Endothelial cell of umbilical vein (primary cell): Measurements from ENCODE around the gene EXOC5. TPM values are rescaled to one million over a fixed set of nuclear protein-coding genes. Genes with fewer than 3 reads are reported as not detected.

ENCODE experiments used
- BruUV-seq: library from RNA; stranded (reverse); fragments of 400-500 nt; replicated peaks from 2 replicates; lab custom pipeline; 2021; lab: Mats Ljungman, UMichigan
- CTCF ChIA-PET: fragments of 300-600, 350-600 bp; sonication (Branson Sonifier 250); formaldehyde crosslinking; loops from one replicate; lab custom pipeline; 2021; ENCODE audit warnings: antibody characterized with exemption, inconsistent platforms; lab: Charles Lee
- POLR2A ChIA-PET: fragments of 300-600, 350-600 bp; sonication (Branson Sonifier 250); formaldehyde crosslinking; loops from one replicate; lab custom pipeline; 2021; ENCODE audit warnings: antibody characterized with exemption, inconsistent platforms; lab: Charles Lee
- DNase-seq: peaks from one replicate; pipeline ENCODE4 v3.0.0-alpha.2; 2011; ENCODE audit warnings: low read depth, low spot score
- FAIRE-seq: peaks from 2 replicates; lab custom pipeline; 2011; peaks lifted over from hg19 to GRCh38; lab: Jason Lieb, UNC
- H2AFZ ChIP-seq: 2 replicates; pipeline ENCODE4 v1.6.0; 2012; ENCODE audit warnings: low read depth, low read length, control low read depth, inconsistent platforms
- H3K27ac ChIP-seq: 2 replicates; pipeline ENCODE4 v1.5.1; 2011; ENCODE audit warnings: low read depth, mild to moderate bottlenecking, control low read depth, low read length, moderate library complexity; ENCODE audit not compliant: insufficient read depth
- H3K27me3 ChIP-seq, 2 experiments: 2 replicates each; pipeline versions ENCODE4 v1.6.0 to v1.6.1; 2011; ENCODE audit warnings: low read length in 2 of 2, mixed read lengths in 1 of 2; ENCODE audit not compliant: control insufficient read depth in 2 of 2, insufficient read depth in 2 of 2
- H3K36me3 ChIP-seq, 2 experiments: 2 replicates in 1 of 2; 3 replicates in 1 of 2; pipeline ENCODE4 v1.5.1; 2011; ENCODE audit warnings: low read length in 2 of 2, mild to moderate bottlenecking in 1 of 2, moderate library complexity in 1 of 2; ENCODE audit not compliant: control insufficient read depth in 2 of 2, insufficient read depth in 2 of 2; ENCODE audit errors: extremely low read depth in 1 of 2
- H3K4me1 ChIP-seq: 3 replicates; pipeline ENCODE4 v1.5.1; 2011; ENCODE audit warnings: mild to moderate bottlenecking, low read length; ENCODE audit not compliant: control insufficient read depth, insufficient read depth; ENCODE audit errors: extremely low read depth
- H3K4me2 ChIP-seq: 2 replicates; pipeline ENCODE4 v1.6.1; 2011; ENCODE audit warnings: low read length, control low read depth, mixed read lengths; ENCODE audit not compliant: insufficient read depth
- H3K4me3 ChIP-seq, 3 experiments: fragments of 200-600 bp in 1 of 3; sonication (generic), shearing (Covaris generic) in 1 of 3; replicated peaks in 1 of 3; 2 replicates each; pipeline ENCODE4 v1.5.1; 2011 to 2016; ENCODE audit warnings: control low read depth in 3 of 3, low read length in 3 of 3, mild to moderate bottlenecking in 2 of 3, inconsistent platforms in 1 of 3, low read depth in 1 of 3, moderate library complexity in 1 of 3; ENCODE audit not compliant: insufficient read depth in 1 of 3
- H3K79me2 ChIP-seq: 2 replicates; pipeline ENCODE4 v1.6.0; 2012; ENCODE audit warnings: low read length, inconsistent platforms; ENCODE audit not compliant: control insufficient read depth, insufficient read depth
- H3K9ac ChIP-seq: replicated peaks from 2 replicates; pipeline ENCODE3; 2011; ENCODE audit warnings: low read length, control low read depth; ENCODE audit not compliant: insufficient read depth; ENCODE audit errors: extremely low read depth
- H3K9me1 ChIP-seq: replicated peaks from 3 replicates; pipeline ENCODE4 v1.6.0; 2011; ENCODE audit warnings: mild to moderate bottlenecking, low read length; ENCODE audit not compliant: control insufficient read depth, insufficient read depth; ENCODE audit errors: extremely low read depth
- H3K9me3 ChIP-seq: replicated peaks from 2 replicates; pipeline ENCODE4 v1.5.1; 2012; ENCODE audit warnings: low read length, inconsistent platforms; ENCODE audit not compliant: control insufficient read depth, insufficient read depth
- H4K20me1 ChIP-seq: replicated peaks from 2 replicates; pipeline ENCODE3; 2011; ENCODE audit warnings: mild to moderate bottlenecking, low read length; ENCODE audit not compliant: control insufficient read depth, insufficient read depth; ENCODE audit errors: extremely low read depth
- EZH2 ChIP-seq: IDR thresholded peaks from 2 replicates; pipeline ENCODE4 v1.6.1; 2012; ENCODE audit warnings: borderline replicate concordance, low read depth, mild to moderate bottlenecking, moderate library complexity, low read length, inconsistent platforms; ENCODE audit not compliant: severe bottlenecking
- FOS ChIP-seq: IDR thresholded peaks from 2 replicates; pipeline ENCODE4 v1.6.1; 2011; ENCODE audit warnings: mild to moderate bottlenecking, low read length, moderate library complexity, borderline replicate concordance; ENCODE audit not compliant: insufficient read depth
- GATA2 ChIP-seq: IDR thresholded peaks from 2 replicates; pipeline ENCODE4 v1.7.0; 2011; ENCODE audit warnings: low read depth, mild to moderate bottlenecking, moderate library complexity, mixed read lengths, low read length; ENCODE audit not compliant: insufficient read length, insufficient read depth
- JUN ChIP-seq: IDR thresholded peaks from 2 replicates; pipeline ENCODE4 v1.6.1; 2011; ENCODE audit warnings: borderline replicate concordance, low read depth; ENCODE audit not compliant: insufficient read length, insufficient read depth
- MYC ChIP-seq: IDR thresholded peaks from one replicate; pipeline ENCODE4 v1.6.1; 2011; ENCODE audit warnings: mild to moderate bottlenecking, low read depth, low read length
- POLR2A ChIP-seq: IDR thresholded peaks from 2 replicates; pipeline ENCODE4 v1.6.1; 2012; ENCODE audit warnings: low read depth, mild to moderate bottlenecking, control low read depth, low read length
- POLR2AphosphoS5 ChIP-seq: IDR thresholded peaks from 2 replicates; pipeline ENCODE4 v1.6.1; 2012; ENCODE audit warnings: low read depth, mild to moderate bottlenecking, control low read depth, low read length, moderate library complexity; ENCODE audit not compliant: insufficient read depth
- dilution Hi-C: fragments of 300-500 bp; cut with MboI; formaldehyde crosslinking; loops from one replicate; pipeline ENCODE4 v1.15.0; 2019; ENCODE audit warnings: low sequenced_read_pairs; ENCODE audit not compliant: extremely low pct_ligation_motif_present
- intact Hi-C: fragments of 100-400 bp; cut with micrococcal nuclease; formaldehyde crosslinking; loops from one replicate; pipeline ENCODE4 v1.10.0; 2022
- polyA plus RNA-seq, 4 experiments: library from polyadenylated mRNA; depleted of rRNA in 3 of 4; stranded (reverse) in 3 of 4; unstranded in 1 of 4; fragments of >200 nt; gene quantifications; 2 replicates each; pipeline versions ENCODE4 v1.2.1 to v1.2.3, GENCODE V29; 2011 to 2012; ENCODE audit warnings: missing spikeins in 1 of 4
- total RNA-seq: library from RNA; stranded (reverse); gene quantifications from 2 replicates; pipeline ENCODE4 v1.2.3, GENCODE V29; 2021
- TF ChIP-seq, protein P1 (sequence below): IDR thresholded peaks from 2 replicates; pipeline ENCODE4 v1.6.1; 2011; ENCODE audit not compliant: insufficient read depth, insufficient read length
- TF ChIP-seq, protein P2 (sequence below), 2 donors: IDR thresholded peaks; 1 replicate in 1 of 2; 2 replicates in 1 of 2; pipeline ENCODE4 v1.5.1; 2011; ENCODE audit warnings: low read length in 2 of 2, mild to moderate bottlenecking in 2 of 2, moderate library complexity in 2 of 2, control low read depth in 1 of 2, inconsistent platforms in 1 of 2, low read depth in 1 of 2; ENCODE audit not compliant: insufficient read depth in 1 of 2; ENCODE audit errors: extremely low read depth in 1 of 2

Gene EXOC5
- total and polyA plus RNA-seq, 2 donors (not counting 3 experiments of a cell fraction or from before 2014, with no cell fraction given), result 23.9 to 104 TPM

DNA sequence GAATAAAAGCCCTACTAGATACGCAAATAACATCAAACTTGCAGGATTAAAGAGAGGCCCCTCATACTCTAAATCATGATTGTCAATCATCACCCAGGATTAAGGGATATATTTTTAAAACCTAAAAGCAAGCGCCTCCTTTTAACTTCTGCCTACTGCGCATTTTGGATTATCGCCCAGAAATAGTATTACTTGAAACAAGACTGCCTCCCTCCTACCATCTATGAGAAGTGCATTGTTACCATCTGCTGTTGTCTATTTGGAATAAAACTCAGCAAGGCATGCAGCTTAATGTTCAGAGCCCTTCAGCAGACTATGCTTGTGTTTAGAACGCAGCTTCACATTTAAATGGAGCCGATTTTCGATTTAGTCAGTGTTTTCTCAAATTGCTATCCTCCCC lies 79.6 kb downstream of the EXOC5 start:
- FAIRE-seq, result no peak
- TF ChIP-seq POLR2A (no peak), FOS (no peak), POLR2AphosphoS5 (no peak), JUN (no peak), GATA2 (no peak), MYC (no peak), EZH2 (no peak)
- TF ChIP-seq, protein P1, sequence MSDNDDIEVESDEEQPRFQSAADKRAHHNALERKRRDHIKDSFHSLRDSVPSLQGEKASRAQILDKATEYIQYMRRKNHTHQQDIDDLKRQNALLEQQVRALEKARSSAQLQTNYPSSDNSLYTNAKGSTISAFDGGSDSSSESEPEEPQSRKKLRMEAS, result no peak
- TF ChIP-seq, protein P2, sequence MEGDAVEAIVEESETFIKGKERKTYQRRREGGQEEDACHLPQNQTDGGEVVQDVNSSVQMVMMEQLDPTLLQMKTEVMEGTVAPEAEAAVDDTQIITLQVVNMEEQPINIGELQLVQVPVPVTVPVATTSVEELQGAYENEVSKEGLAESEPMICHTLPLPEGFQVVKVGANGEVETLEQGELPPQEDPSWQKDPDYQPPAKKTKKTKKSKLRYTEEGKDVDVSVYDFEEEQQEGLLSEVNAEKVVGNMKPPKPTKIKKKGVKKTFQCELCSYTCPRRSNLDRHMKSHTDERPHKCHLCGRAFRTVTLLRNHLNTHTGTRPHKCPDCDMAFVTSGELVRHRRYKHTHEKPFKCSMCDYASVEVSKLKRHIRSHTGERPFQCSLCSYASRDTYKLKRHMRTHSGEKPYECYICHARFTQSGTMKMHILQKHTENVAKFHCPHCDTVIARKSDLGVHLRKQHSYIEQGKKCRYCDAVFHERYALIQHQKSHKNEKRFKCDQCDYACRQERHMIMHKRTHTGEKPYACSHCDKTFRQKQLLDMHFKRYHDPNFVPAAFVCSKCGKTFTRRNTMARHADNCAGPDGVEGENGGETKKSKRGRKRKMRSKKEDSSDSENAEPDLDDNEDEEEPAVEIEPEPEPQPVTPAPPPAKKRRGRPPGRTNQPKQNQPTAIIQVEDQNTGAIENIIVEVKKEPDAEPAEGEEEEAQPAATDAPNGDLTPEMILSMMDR (IDR thresholded peaks at IDR 0.05; ENCODE audit: extremely low read depth in 1 of 2, insufficient read depth in 1 of 2, low read depth in 1 of 2, low read length in 2 of 2), result no peak
- H3K36me3 ChIP-seq, result no peaks in the 10 kb centered on the region
- peaks cover 19 to 35% of the 10 kb centered on the region in 2 experiments for H3K27me3 ChIP-seq
- no peaks in the 10 kb centered on the region for H3K9me1 ChIP-seq
- no peaks in the 10 kb centered on the region for H3K79me2 ChIP-seq
- H3K4me1 ChIP-seq, result no peaks in the 10 kb centered on the region
- no peaks in the 10 kb centered on the region for H4K20me1 ChIP-seq
- H3K9me3 ChIP-seq, result no peaks in the 10 kb centered on the region
- no peak overlapping the region for H3K27ac ChIP-seq
- DNase-seq, result no peak
- H3K4me3 ChIP-seq, result no peak overlapping the region
- no peak overlapping the region for H2AFZ ChIP-seq
- dilution Hi-C loops, result no loop called here
- no peak overlapping the region for H3K4me2 ChIP-seq
- intact Hi-C loops, result no loop called here
- ChIA-PET POLR2A (no interaction called here), CTCF (interaction anchor here (1.5 kb wide), 1 partner anchor 9 kb away, joined by 5 read pairs; no protein-coding TSS in a partner anchor)
- no TSS peak for BruUV-seq
- no peak overlapping the region for H3K9ac ChIP-seq
